HG03025 (cell line): ENCODE data around the gene OR4L1.
"Not testable (repeated sequence)": the region's sequence is repeated elsewhere in the genome, so short reads cannot be mapped to it uniquely, and the experiment has no call there.

Experiments
- ATAC-seq: cut with Tn5 transposase; IDR thresholded peaks from one replicate; pipeline ENCODE4 v1.9.1; 2021; ENCODE audit warnings: mild to moderate bottlenecking, moderate library complexity; ENCODE audit not compliant: unreplicated experiment, low FRiP score

OR4L1 gene

GRCh38 chr14:20059745-20060144 is at the start of gene OR4L1:
Gene OR4L1, plus strand, starts transcription at chr14:20060045. Its CDS starts 0 bp downstream, at chr14:20060045.
- no peak for ATAC-seq

- ATAC-seq = no peak
Measured at GRCh38 chr14:20019257-20019865, 40.5 kb upstream of the OR4L1 start, which contains the start of gene OR4K14. Gene OR4K14, minus strand, starts transcription at chr14:20019307. Its CDS starts 4,114 bp downstream, at chr14:20015193.

- no peak for ATAC-seq
Measured at GRCh38 chr14:20031058-20031457, 28.8 kb upstream of the OR4L1 start.

- no peak for ATAC-seq
Measured at GRCh38 chr14:20035449-20035848, 24.4 kb upstream of the OR4L1 start.

GRCh38 chr14:20035938-20036337 is 23.9 kb upstream of the OR4L1 start, which contains the start of gene OR4K13:
Gene OR4K13, minus strand, starts transcription at chr14:20036038. Its CDS starts 1,280 bp downstream, at chr14:20034758.
- no peak for ATAC-seq

- ATAC-seq = no peak
Measured at GRCh38 chr14:20044243-20044642, 15.6 kb upstream of the OR4L1 start.

- no peak for ATAC-seq
Measured at GRCh38 chr14:20048202-20048601, 11.6 kb upstream of the OR4L1 start.

- ATAC-seq = no peak
Measured at GRCh38 chr14:20092050-20092449, 32.2 kb downstream of the OR4L1 start.

- ATAC-seq = no peak
Measured at GRCh38 chr14:20093442-20093841, 33.6 kb downstream of the OR4L1 start.

- not testable (repeated sequence) for ATAC-seq
Measured at GRCh38 chr14:20098926-20099770, 39.3 kb downstream of the OR4L1 start.

- no peak for ATAC-seq
Measured at GRCh38 chr14:20110438-20110837, 50.6 kb downstream of the OR4L1 start, which contains the start of gene OR4K17. Gene OR4K17, plus strand, starts transcription at chr14:20110739. Its CDS starts 6,761 bp downstream, at chr14:20117500.
